Measurements from ENCODE around the gene PTGES3L. TPM values are rescaled to one million over a fixed set of nuclear protein-coding genes. Genes with fewer than 3 reads are reported as not detected.

PTGES3L gene
- total and polyA plus RNA-seq, 2 of the 13 experiments (the other 11 are each of a cell fraction or from before 2014, with no cell fraction given): 1.2 to 2.9 TPM

- TF ChIP-seq REPIN1 (CRISPR knock-in tag; IDR thresholded peaks at IDR 0.05; ENCODE audit: borderline replicate concordance, low read depth): peak; percentile 17; the same call in 1 of the 2 replicates
- TF ChIP-seq GPBP1L1 (CRISPR knock-in tag; IDR thresholded peaks at IDR 0.05): no peak
- no peak for TF ChIP-seq HCFC1 (IDR thresholded peaks at IDR 0.05; ENCODE audit: low read depth, low read length)
- TF ChIP-seq NFYB (CRISPR knock-in tag; IDR thresholded peaks at IDR 0.05): no peak
- no peak for TF ChIP-seq HDAC6 (IDR thresholded peaks at IDR 0.05; ENCODE audit: low read depth, low read length)
- TF ChIP-seq ZNF513 (CRISPR knock-in tag; conservative IDR thresholded peaks at IDR 0.05): no peak
- TF ChIP-seq SP4 (CRISPR knock-in tag; IDR thresholded peaks at IDR 0.05): no peak
- TF ChIP-seq ZNF142 (CRISPR knock-in tag; IDR thresholded peaks at IDR 0.05): no peak
- no peak for TF ChIP-seq ZBTB1 (CRISPR knock-in tag; IDR thresholded peaks at IDR 0.05; ENCODE audit: borderline replicate concordance)
- TF ChIP-seq ZNF570 (CRISPR knock-in tag; IDR thresholded peaks at IDR 0.05; ENCODE audit: borderline replicate concordance): no peak
- no peak for TF ChIP-seq ZBTB4 (CRISPR knock-in tag; IDR thresholded peaks at IDR 0.05; ENCODE audit: borderline replicate concordance)
- no peak for TF ChIP-seq TOPORS (CRISPR knock-in tag; IDR thresholded peaks at IDR 0.05)
- no peak for TF ChIP-seq ZNF776 (CRISPR knock-in tag; IDR thresholded peaks at IDR 0.05)
- no peak for TF ChIP-seq KLF12 (CRISPR knock-in tag; IDR thresholded peaks at IDR 0.05; ENCODE audit: borderline replicate concordance)
- TF ChIP-seq ZNF20 (CRISPR knock-in tag; IDR thresholded peaks at IDR 0.05): no peak
These were observed 30.9 kb upstream of the PTGES3L start (continued) for GRCh38 chr17:43010667-43011308.

Data from HepG2 (cell line).